Endothelial cell of umbilical vein (primary cell): ENCODE results near the gene SLC44A4. TPM values are rescaled to one million over a fixed set of nuclear protein-coding genes. Genes with fewer than 3 reads are reported as not detected.

Experiments
- BruUV-seq: library from RNA; stranded (reverse); fragments of 400-500 nt; replicated peaks from 2 replicates; lab custom pipeline; 2021; lab: Mats Ljungman, UMichigan
- CTCF ChIA-PET: fragments of 300-600, 350-600 bp; sonication (Branson Sonifier 250); formaldehyde crosslinking; loops from one replicate; lab custom pipeline; 2021; ENCODE audit warnings: antibody characterized with exemption, inconsistent platforms; lab: Charles Lee
- POLR2A ChIA-PET: fragments of 300-600, 350-600 bp; sonication (Branson Sonifier 250); formaldehyde crosslinking; loops from one replicate; lab custom pipeline; 2021; ENCODE audit warnings: antibody characterized with exemption, inconsistent platforms; lab: Charles Lee
- DNase-seq: peaks from one replicate; pipeline ENCODE4 v3.0.0-alpha.2; 2011; ENCODE audit warnings: low read depth, low spot score
- FAIRE-seq: peaks from 2 replicates; lab custom pipeline; 2011; peaks lifted over from hg19 to GRCh38; lab: Jason Lieb, UNC
- H2AFZ ChIP-seq: 2 replicates; pipeline ENCODE4 v1.6.0; 2012; ENCODE audit warnings: low read depth, low read length, control low read depth, inconsistent platforms
- H3K27ac ChIP-seq: 2 replicates; pipeline ENCODE4 v1.5.1; 2011; ENCODE audit warnings: low read depth, mild to moderate bottlenecking, control low read depth, low read length, moderate library complexity; ENCODE audit not compliant: insufficient read depth
- H3K27me3 ChIP-seq, 2 experiments: 2 replicates each; pipeline versions ENCODE4 v1.6.0 to v1.6.1; 2011; ENCODE audit warnings: low read length in 2 of 2, mixed read lengths in 1 of 2; ENCODE audit not compliant: control insufficient read depth in 2 of 2, insufficient read depth in 2 of 2
- H3K36me3 ChIP-seq, 2 experiments: 2 replicates in 1 of 2; 3 replicates in 1 of 2; pipeline ENCODE4 v1.5.1; 2011; ENCODE audit warnings: low read length in 2 of 2, mild to moderate bottlenecking in 1 of 2, moderate library complexity in 1 of 2; ENCODE audit not compliant: control insufficient read depth in 2 of 2, insufficient read depth in 2 of 2; ENCODE audit errors: extremely low read depth in 1 of 2
- H3K4me1 ChIP-seq: 3 replicates; pipeline ENCODE4 v1.5.1; 2011; ENCODE audit warnings: mild to moderate bottlenecking, low read length; ENCODE audit not compliant: control insufficient read depth, insufficient read depth; ENCODE audit errors: extremely low read depth
- H3K4me2 ChIP-seq: 2 replicates; pipeline ENCODE4 v1.6.1; 2011; ENCODE audit warnings: low read length, control low read depth, mixed read lengths; ENCODE audit not compliant: insufficient read depth
- H3K4me3 ChIP-seq, 3 experiments: fragments of 200-600 bp in 1 of 3; sonication (generic), shearing (Covaris generic) in 1 of 3; replicated peaks in 1 of 3; 2 replicates each; pipeline ENCODE4 v1.5.1; 2011 to 2016; ENCODE audit warnings: control low read depth in 3 of 3, low read length in 3 of 3, mild to moderate bottlenecking in 2 of 3, inconsistent platforms in 1 of 3, low read depth in 1 of 3, moderate library complexity in 1 of 3; ENCODE audit not compliant: insufficient read depth in 1 of 3
- H3K79me2 ChIP-seq: 2 replicates; pipeline ENCODE4 v1.6.0; 2012; ENCODE audit warnings: low read length, inconsistent platforms; ENCODE audit not compliant: control insufficient read depth, insufficient read depth
- H3K9ac ChIP-seq: replicated peaks from 2 replicates; pipeline ENCODE3; 2011; ENCODE audit warnings: low read length, control low read depth; ENCODE audit not compliant: insufficient read depth; ENCODE audit errors: extremely low read depth
- H3K9me1 ChIP-seq: replicated peaks from 3 replicates; pipeline ENCODE4 v1.6.0; 2011; ENCODE audit warnings: mild to moderate bottlenecking, low read length; ENCODE audit not compliant: control insufficient read depth, insufficient read depth; ENCODE audit errors: extremely low read depth
- H3K9me3 ChIP-seq: replicated peaks from 2 replicates; pipeline ENCODE4 v1.5.1; 2012; ENCODE audit warnings: low read length, inconsistent platforms; ENCODE audit not compliant: control insufficient read depth, insufficient read depth
- H4K20me1 ChIP-seq: replicated peaks from 2 replicates; pipeline ENCODE3; 2011; ENCODE audit warnings: mild to moderate bottlenecking, low read length; ENCODE audit not compliant: control insufficient read depth, insufficient read depth; ENCODE audit errors: extremely low read depth
- EZH2 ChIP-seq: IDR thresholded peaks from 2 replicates; pipeline ENCODE4 v1.6.1; 2012; ENCODE audit warnings: borderline replicate concordance, low read depth, mild to moderate bottlenecking, moderate library complexity, low read length, inconsistent platforms; ENCODE audit not compliant: severe bottlenecking
- FOS ChIP-seq: IDR thresholded peaks from 2 replicates; pipeline ENCODE4 v1.6.1; 2011; ENCODE audit warnings: mild to moderate bottlenecking, low read length, moderate library complexity, borderline replicate concordance; ENCODE audit not compliant: insufficient read depth
- GATA2 ChIP-seq: IDR thresholded peaks from 2 replicates; pipeline ENCODE4 v1.7.0; 2011; ENCODE audit warnings: low read depth, mild to moderate bottlenecking, moderate library complexity, mixed read lengths, low read length; ENCODE audit not compliant: insufficient read length, insufficient read depth
- JUN ChIP-seq: IDR thresholded peaks from 2 replicates; pipeline ENCODE4 v1.6.1; 2011; ENCODE audit warnings: borderline replicate concordance, low read depth; ENCODE audit not compliant: insufficient read length, insufficient read depth
- MYC ChIP-seq: IDR thresholded peaks from one replicate; pipeline ENCODE4 v1.6.1; 2011; ENCODE audit warnings: mild to moderate bottlenecking, low read depth, low read length
- POLR2A ChIP-seq: IDR thresholded peaks from 2 replicates; pipeline ENCODE4 v1.6.1; 2012; ENCODE audit warnings: low read depth, mild to moderate bottlenecking, control low read depth, low read length
- POLR2AphosphoS5 ChIP-seq: IDR thresholded peaks from 2 replicates; pipeline ENCODE4 v1.6.1; 2012; ENCODE audit warnings: low read depth, mild to moderate bottlenecking, control low read depth, low read length, moderate library complexity; ENCODE audit not compliant: insufficient read depth
- dilution Hi-C: fragments of 300-500 bp; cut with MboI; formaldehyde crosslinking; loops from one replicate; pipeline ENCODE4 v1.15.0; 2019; ENCODE audit warnings: low sequenced_read_pairs; ENCODE audit not compliant: extremely low pct_ligation_motif_present
- intact Hi-C: fragments of 100-400 bp; cut with micrococcal nuclease; formaldehyde crosslinking; loops from one replicate; pipeline ENCODE4 v1.10.0; 2022
- polyA plus RNA-seq, 4 experiments: library from polyadenylated mRNA; depleted of rRNA in 3 of 4; stranded (reverse) in 3 of 4; unstranded in 1 of 4; fragments of >200 nt; gene quantifications; 2 replicates each; pipeline versions ENCODE4 v1.2.1 to v1.2.3, GENCODE V29; 2011 to 2012; ENCODE audit warnings: missing spikeins in 1 of 4
- total RNA-seq: library from RNA; stranded (reverse); gene quantifications from 2 replicates; pipeline ENCODE4 v1.2.3, GENCODE V29; 2021
- TF ChIP-seq, protein P1 (sequence below), 2 donors: IDR thresholded peaks; 1 replicate in 1 of 2; 2 replicates in 1 of 2; pipeline ENCODE4 v1.5.1; 2011; ENCODE audit warnings: low read length in 2 of 2, mild to moderate bottlenecking in 2 of 2, moderate library complexity in 2 of 2, control low read depth in 1 of 2, inconsistent platforms in 1 of 2, low read depth in 1 of 2; ENCODE audit not compliant: insufficient read depth in 1 of 2; ENCODE audit errors: extremely low read depth in 1 of 2
- TF ChIP-seq, protein P2 (sequence below): IDR thresholded peaks from 2 replicates; pipeline ENCODE4 v1.6.1; 2011; ENCODE audit not compliant: insufficient read depth, insufficient read length

Gene SLC44A4
- total and polyA plus RNA-seq, 2 donors (not counting 3 experiments of a cell fraction or from before 2014, with no cell fraction given) = 0.84 to 1.1 TPM

DNA sequence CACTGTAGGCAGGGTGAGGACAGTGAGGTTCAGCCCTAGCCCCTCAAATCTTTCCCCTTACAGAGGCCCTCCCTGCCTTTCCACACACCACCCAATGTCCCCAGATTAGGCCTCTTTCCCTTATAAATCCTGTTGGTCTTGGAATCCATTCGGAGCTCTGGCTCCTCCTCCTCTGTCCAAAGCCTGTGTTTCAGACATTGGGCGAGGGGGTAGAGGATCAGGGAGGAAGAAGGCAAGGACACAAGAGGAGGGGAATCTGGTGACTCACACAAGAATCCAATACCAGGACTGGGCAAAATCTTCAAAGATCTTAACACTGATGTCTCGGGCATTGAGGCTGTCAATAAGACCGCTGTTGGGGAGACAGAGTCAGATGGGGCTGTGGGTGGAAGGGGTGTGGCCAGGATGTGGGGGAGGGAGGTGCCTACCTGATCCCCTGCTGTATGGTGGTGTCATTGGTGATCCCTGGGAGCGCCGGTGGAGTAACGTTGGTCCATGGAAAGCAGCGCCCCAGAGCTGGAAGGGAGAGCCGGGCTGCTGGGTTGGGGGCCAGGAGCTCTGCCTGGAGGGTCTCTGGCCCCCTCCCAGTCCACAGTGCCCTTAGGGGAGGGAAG, 7.6 kb downstream of the SLC44A4 start:
- intact Hi-C loops = no loop called here
- CTCF ChIA-PET = no interaction called here
- no peak overlapping the region for H2AFZ ChIP-seq

More for the DNA sequence above, 7.6 kb downstream of the SLC44A4 start:
- POLR2A ChIA-PET = no interaction called here
- no TSS peak for BruUV-seq
- no peak for TF ChIP-seq POLR2A
- no peak for TF ChIP-seq GATA2
- TF ChIP-seq POLR2AphosphoS5 = no peak
- TF ChIP-seq EZH2 = no peak
- TF ChIP-seq, protein P1, sequence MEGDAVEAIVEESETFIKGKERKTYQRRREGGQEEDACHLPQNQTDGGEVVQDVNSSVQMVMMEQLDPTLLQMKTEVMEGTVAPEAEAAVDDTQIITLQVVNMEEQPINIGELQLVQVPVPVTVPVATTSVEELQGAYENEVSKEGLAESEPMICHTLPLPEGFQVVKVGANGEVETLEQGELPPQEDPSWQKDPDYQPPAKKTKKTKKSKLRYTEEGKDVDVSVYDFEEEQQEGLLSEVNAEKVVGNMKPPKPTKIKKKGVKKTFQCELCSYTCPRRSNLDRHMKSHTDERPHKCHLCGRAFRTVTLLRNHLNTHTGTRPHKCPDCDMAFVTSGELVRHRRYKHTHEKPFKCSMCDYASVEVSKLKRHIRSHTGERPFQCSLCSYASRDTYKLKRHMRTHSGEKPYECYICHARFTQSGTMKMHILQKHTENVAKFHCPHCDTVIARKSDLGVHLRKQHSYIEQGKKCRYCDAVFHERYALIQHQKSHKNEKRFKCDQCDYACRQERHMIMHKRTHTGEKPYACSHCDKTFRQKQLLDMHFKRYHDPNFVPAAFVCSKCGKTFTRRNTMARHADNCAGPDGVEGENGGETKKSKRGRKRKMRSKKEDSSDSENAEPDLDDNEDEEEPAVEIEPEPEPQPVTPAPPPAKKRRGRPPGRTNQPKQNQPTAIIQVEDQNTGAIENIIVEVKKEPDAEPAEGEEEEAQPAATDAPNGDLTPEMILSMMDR (IDR thresholded peaks at IDR 0.05; ENCODE audit: extremely low read depth in 1 of 2, insufficient read depth in 1 of 2, low read depth in 1 of 2, low read length in 2 of 2) = no peak
- TF ChIP-seq JUN = no peak
- TF ChIP-seq MYC = no peak
- TF ChIP-seq FOS = no peak
- TF ChIP-seq, protein P2, sequence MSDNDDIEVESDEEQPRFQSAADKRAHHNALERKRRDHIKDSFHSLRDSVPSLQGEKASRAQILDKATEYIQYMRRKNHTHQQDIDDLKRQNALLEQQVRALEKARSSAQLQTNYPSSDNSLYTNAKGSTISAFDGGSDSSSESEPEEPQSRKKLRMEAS = no peak
- no peak for FAIRE-seq
- no peaks in the 10 kb centered on the region for H3K4me1 ChIP-seq
- no peaks in the 10 kb centered on the region for H4K20me1 ChIP-seq
- H3K9me3 ChIP-seq = no peaks in the 10 kb centered on the region
- dilution Hi-C loops = no loop called here
- no peak overlapping the region for H3K27ac ChIP-seq
- H3K4me3 ChIP-seq = no peak overlapping the region
- H3K27me3 ChIP-seq = no peaks in the 10 kb centered on the region
- H3K79me2 ChIP-seq = no peaks in the 10 kb centered on the region
- H3K4me2 ChIP-seq = no peak overlapping the region
- no peaks in the 10 kb centered on the region for H3K9me1 ChIP-seq
- DNase-seq = no peak
- no peaks in the 10 kb centered on the region for H3K36me3 ChIP-seq
- H3K9ac ChIP-seq = no peak overlapping the region
